A673 (cell line): ENCODE data around the gene NFATC2. TPM values are rescaled to one million over a fixed set of nuclear protein-coding genes. Genes with fewer than 3 reads are reported as not detected.

ENCODE experiments used
- BruUV-seq: library from RNA; stranded (reverse); fragments of 400-500 nt; replicated peaks from 2 replicates; lab custom pipeline; 2021; lab: Mats Ljungman, UMichigan
- CTCF ChIA-PET: fragments of 300-600 bp; sonication (Branson Sonifier 250); formaldehyde crosslinking; loops from one replicate; lab custom pipeline; 2022; ENCODE audit warnings: antibody characterized with exemption; lab: Charles Lee
- POLR2A ChIA-PET: fragments of 300-600 bp; sonication (Branson Sonifier 250); formaldehyde crosslinking; loops from one replicate; lab custom pipeline; 2022; ENCODE audit warnings: antibody characterized with exemption; ENCODE audit not compliant: low non-redundant PET; lab: Charles Lee
- DNase-seq: peaks from one replicate; pipeline ENCODE4 v3.0.0-alpha.2; 2015; ENCODE audit warnings: low spot score
- H3K27ac ChIP-seq: fragments of 200-600 bp; sonication (generic); 2 replicates; pipeline ENCODE4 v1.5.1; 2016; ENCODE audit warnings: mixed run types, low read depth, mild to moderate bottlenecking, mixed read lengths, antibody characterized with exemption, low read length; ENCODE audit not compliant: poor library complexity, severe bottlenecking
- H3K27me3 ChIP-seq: fragments of 200-600 bp; sonication (generic); replicated peaks from 2 replicates; pipeline ENCODE4 v1.6.1; 2017; ENCODE audit warnings: mixed run types, low read depth, mild to moderate bottlenecking, mixed read lengths, antibody characterized with exemption, low read length; ENCODE audit not compliant: insufficient read depth, poor library complexity
- H3K36me3 ChIP-seq: fragments of 200-600 bp; sonication (generic); 2 replicates; pipeline ENCODE4 v1.6.1; 2016; ENCODE audit warnings: mixed run types, mild to moderate bottlenecking, mixed read lengths, antibody characterized with exemption, low read length; ENCODE audit not compliant: insufficient read depth, poor library complexity, severe bottlenecking
- H3K4me1 ChIP-seq: fragments of 200-600 bp; sonication (generic); 2 replicates; pipeline ENCODE4 v1.6.1; 2017; ENCODE audit warnings: mixed run types, mild to moderate bottlenecking, mixed read lengths, antibody characterized with exemption, low read length; ENCODE audit not compliant: insufficient read depth, poor library complexity, severe bottlenecking
- H3K4me3 ChIP-seq: fragments of 200-600 bp; sonication (generic); 2 replicates; pipeline ENCODE4 v1.5.1; 2016; ENCODE audit warnings: low read depth, mixed run types, mild to moderate bottlenecking, mixed read lengths, low read length; ENCODE audit not compliant: poor library complexity, severe bottlenecking
- H3K9me3 ChIP-seq: fragments of 200-600 bp; sonication (generic); 2 replicates; pipeline ENCODE4 v1.6.1; 2016; ENCODE audit warnings: mixed run types, low read depth, mild to moderate bottlenecking, mixed read lengths, antibody characterized with exemption, low read length; ENCODE audit not compliant: poor library complexity, severe bottlenecking
- EZH2 ChIP-seq: fragments of 200-600 bp; sonication (generic); IDR thresholded peaks from 2 replicates; pipeline ENCODE4 v1.6.1; 2017; ENCODE audit warnings: borderline replicate concordance, low read depth, mild to moderate bottlenecking, mixed read lengths, antibody characterized with exemption, low read length; ENCODE audit not compliant: poor library complexity, severe bottlenecking
- intact Hi-C: fragments of 100-400 bp; cut with micrococcal nuclease; formaldehyde crosslinking; loops from one replicate; pipeline ENCODE4 v1.10.0; 2022; ENCODE audit not compliant: unreplicated experiment
- total RNA-seq: library from RNA; stranded (reverse); gene quantifications from 2 replicates; pipeline ENCODE4 v1.2.3, GENCODE V29; 2021
- TF ChIP-seq, protein P1 (sequence below): fragments of 300-800, 200-600 bp; sonication (generic); conservative IDR thresholded peaks from 2 replicates; pipeline ENCODE4 v1.5.1; 2017; ENCODE audit warnings: low read depth, mild to moderate bottlenecking, antibody characterized with exemption, low read length, moderate library complexity, mixed read lengths

The NFATC2 gene
- total RNA-seq, 1 experiment from 2014 or later: 0.64 TPM

DNA sequence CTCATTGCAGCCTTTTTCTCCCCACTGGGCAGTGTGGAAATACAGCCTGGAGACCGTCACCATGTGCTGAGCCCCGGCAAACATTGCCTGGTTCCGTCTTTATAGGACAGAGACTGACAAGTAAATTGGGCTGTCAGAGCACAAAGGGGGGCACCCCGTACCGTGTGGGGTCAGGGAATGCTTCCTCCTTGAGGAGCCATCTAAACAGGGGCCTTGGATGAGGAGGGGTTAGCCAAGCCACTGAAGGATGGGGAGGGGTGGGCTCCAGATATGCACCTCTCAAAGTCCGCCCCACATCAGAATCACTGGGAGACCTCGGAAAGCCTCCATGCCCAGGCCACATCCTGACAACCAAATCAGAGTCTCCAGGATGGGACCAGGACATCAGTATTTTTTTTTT lies 73.9 kb downstream of the NFATC2 start:
- H3K27me3 ChIP-seq: no peaks in the 10 kb centered on the region
- DNase-seq: no peak
- no peak overlapping the region for H3K4me3 ChIP-seq
- TF ChIP-seq EZH2: no peak
- TF ChIP-seq, protein P1, sequence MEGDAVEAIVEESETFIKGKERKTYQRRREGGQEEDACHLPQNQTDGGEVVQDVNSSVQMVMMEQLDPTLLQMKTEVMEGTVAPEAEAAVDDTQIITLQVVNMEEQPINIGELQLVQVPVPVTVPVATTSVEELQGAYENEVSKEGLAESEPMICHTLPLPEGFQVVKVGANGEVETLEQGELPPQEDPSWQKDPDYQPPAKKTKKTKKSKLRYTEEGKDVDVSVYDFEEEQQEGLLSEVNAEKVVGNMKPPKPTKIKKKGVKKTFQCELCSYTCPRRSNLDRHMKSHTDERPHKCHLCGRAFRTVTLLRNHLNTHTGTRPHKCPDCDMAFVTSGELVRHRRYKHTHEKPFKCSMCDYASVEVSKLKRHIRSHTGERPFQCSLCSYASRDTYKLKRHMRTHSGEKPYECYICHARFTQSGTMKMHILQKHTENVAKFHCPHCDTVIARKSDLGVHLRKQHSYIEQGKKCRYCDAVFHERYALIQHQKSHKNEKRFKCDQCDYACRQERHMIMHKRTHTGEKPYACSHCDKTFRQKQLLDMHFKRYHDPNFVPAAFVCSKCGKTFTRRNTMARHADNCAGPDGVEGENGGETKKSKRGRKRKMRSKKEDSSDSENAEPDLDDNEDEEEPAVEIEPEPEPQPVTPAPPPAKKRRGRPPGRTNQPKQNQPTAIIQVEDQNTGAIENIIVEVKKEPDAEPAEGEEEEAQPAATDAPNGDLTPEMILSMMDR: no peak
- BruUV-seq: no TSS peak
- H3K9me3 ChIP-seq: no peaks in the 10 kb centered on the region
- POLR2A ChIA-PET: interaction anchor here (0.6 kb wide), 1 partner anchor 1480 kb away, joined by 4 read pairs; no protein-coding TSS in a partner anchor
- CTCF ChIA-PET: interaction anchor here (1.2 kb wide), 1 partner anchor 476 kb away, joined by 4 read pairs; no protein-coding TSS in a partner anchor
- no peak overlapping the region for H3K27ac ChIP-seq
- intact Hi-C loops: no loop called here
- H3K4me1 ChIP-seq: no peaks in the 10 kb centered on the region
- H3K36me3 ChIP-seq: no peaks in the 10 kb centered on the region

DNA sequence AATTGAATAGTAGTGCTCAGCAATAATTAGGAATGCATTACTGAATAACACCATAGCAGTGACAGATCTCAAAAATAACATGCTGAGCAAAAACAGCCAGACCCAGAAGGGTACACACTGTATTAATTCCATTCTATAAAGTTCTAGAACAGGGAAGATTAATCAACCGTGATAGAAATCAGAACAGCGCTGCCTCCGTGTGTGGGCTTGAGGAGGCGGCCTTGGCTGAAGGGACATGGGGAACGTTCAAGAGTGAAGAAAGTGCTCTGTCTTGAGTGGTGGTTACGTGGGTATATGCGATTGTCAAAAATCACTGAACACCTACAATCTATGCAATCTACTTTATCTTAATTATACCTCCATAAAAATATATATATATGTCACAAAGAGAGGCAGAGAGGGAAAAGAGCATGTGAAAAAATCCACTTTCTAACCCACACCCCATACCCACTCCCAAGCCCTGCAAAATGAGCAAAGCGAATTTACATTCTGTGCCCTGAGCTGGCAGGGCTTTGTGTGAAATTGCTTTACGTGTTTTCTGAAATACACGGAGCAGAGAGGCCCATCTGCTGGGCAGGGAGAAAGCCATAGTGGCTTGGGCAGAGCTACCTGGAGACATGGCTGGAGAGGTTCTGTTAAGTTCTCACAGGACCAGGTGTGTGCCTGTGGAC lies 74.4 kb downstream of the NFATC2 start:
- no peak for TF ChIP-seq EZH2
- TF ChIP-seq, protein P1: no peak
- Histone ChIP-seq H3K4me1 (no peaks in the 10 kb centered on the region), H3K9me3 (no peaks in the 10 kb centered on the region), H3K27ac (no peak overlapping the region), H3K36me3 (no peaks in the 10 kb centered on the region), H3K27me3 (no peaks in the 10 kb centered on the region), H3K4me3 (no peak overlapping the region)
- POLR2A ChIA-PET: no interaction called here
- CTCF ChIA-PET: interaction anchor here (1.2 kb wide), 1 partner anchor 475 kb away, joined by 4 read pairs; no protein-coding TSS in a partner anchor
- intact Hi-C loops: no loop called here
- no TSS peak for BruUV-seq
- DNase-seq: no peak

DNA sequence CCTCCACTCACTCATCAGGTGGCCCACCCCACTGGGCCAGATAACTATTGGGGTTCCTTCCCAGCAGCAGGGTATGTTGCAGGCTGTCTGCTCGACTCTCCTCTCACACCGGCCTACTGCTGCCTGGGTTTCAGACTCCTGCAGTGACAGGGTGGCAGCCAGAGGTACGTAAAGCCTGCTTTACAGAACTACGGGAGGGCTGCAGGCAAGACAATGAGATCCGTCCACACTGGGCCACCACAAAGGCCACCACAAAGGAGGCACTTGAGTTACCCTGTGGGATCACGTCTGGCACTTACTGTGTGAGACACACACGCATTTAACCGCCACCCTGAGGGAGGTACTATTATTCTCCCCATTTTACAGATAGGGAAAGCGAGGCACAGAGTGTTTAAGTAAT lies 78.5 kb downstream of the NFATC2 start:
- no peak overlapping the region for H3K4me3 ChIP-seq
- intact Hi-C loops: no loop called here
- TF ChIP-seq, protein P1: no peak
- TF ChIP-seq EZH2: no peak
- no peaks in the 10 kb centered on the region for H3K4me1 ChIP-seq
- ChIA-PET POLR2A (no interaction called here), CTCF (no interaction called here)
- no peaks in the 10 kb centered on the region for H3K27me3 ChIP-seq
- no peaks in the 10 kb centered on the region for H3K9me3 ChIP-seq
- no TSS peak for BruUV-seq
- DNase-seq: no peak
- H3K36me3 ChIP-seq: no peaks in the 10 kb centered on the region
- H3K27ac ChIP-seq: no peak overlapping the region
